ENCODE measurements around the gene SERINC2. TPM values are rescaled to one million over a fixed set of nuclear protein-coding genes. Genes with fewer than 3 reads are reported as not detected.
"Not testable (repeated sequence)": the region's sequence is repeated elsewhere in the genome, so short reads cannot be mapped to it uniquely, and the experiment has no call there.

Gene SERINC2
- total RNA-seq, 1 experiment from 2014 or later = 14.0 TPM

GRCh38 chr1:31429583-31429982 lies 16.6 kb downstream of the SERINC2 start:
- Histone ChIP-seq H3K27me3 (ENCODE audit: control insufficient read depth, insufficient read depth, low read length) (no peaks in the 10 kb centered on the region), H3K4me1 (ENCODE audit: control insufficient read depth, insufficient read depth, low read length) (no peaks in the 10 kb centered on the region), H3K27ac (ENCODE audit: low read length) (no peak overlapping the region), H3K4me3 (ENCODE audit: low read depth in 2 of 2, low read length in 2 of 2) (no peak overlapping the region), H3K9me3 (ENCODE audit: control insufficient read depth, insufficient read depth, low read depth, low read length) (no peaks in the 10 kb centered on the region), H3K36me3 (ENCODE audit: control insufficient read depth, insufficient read depth, low read length) (no peaks in the 10 kb centered on the region)
- ATAC-seq (no peak), DNase-seq (ENCODE audit: low read depth, low spot score) (no peak)
- no peak for TF ChIP-seq REST (IDR thresholded peaks at IDR 0.05; ENCODE audit: insufficient read depth in 1 of 2, low read depth in 2 of 2, low read length in 1 of 2)
- no peak for TF ChIP-seq POLR2AphosphoS5 (IDR thresholded peaks at IDR 0.05; ENCODE audit: low read depth, low read length)
- no peak for TF ChIP-seq CTCF (IDR thresholded peaks at IDR 0.05)
- no peak for TF ChIP-seq SIN3A (IDR thresholded peaks at IDR 0.05; ENCODE audit: borderline replicate concordance, insufficient read depth, low read depth, low read length)
- TF ChIP-seq TCF7L2 (IDR thresholded peaks at IDR 0.05; ENCODE audit: low read depth, low read length) = no peak
- intact Hi-C loops (cut with micrococcal nuclease; ENCODE audit: unreplicated experiment) = no loop called here
- in situ Hi-C loops (cut with HindIII; ENCODE audit: low pct_unique_long_range_greater_than_20kb, low sequenced_read_pairs) = no loop called here
- no TSS peak for BruUV-seq (replicated peaks)
- ChIA-PET POLR2A (no interaction called here), CTCF (no interaction called here)

- ATAC-seq; H3K4me1 ChIP-seq (ENCODE audit: control insufficient read depth, insufficient read depth, low read length); H3K4me3 ChIP-seq (ENCODE audit: low read depth in 2 of 2, low read length in 2 of 2); H3K27me3 ChIP-seq (ENCODE audit: control insufficient read depth, insufficient read depth, low read length); H3K9me3 ChIP-seq (ENCODE audit: control insufficient read depth, insufficient read depth, low read depth, low read length); intact Hi-C loops (cut with micrococcal nuclease; ENCODE audit: unreplicated experiment); BruUV-seq (replicated peaks); in situ Hi-C loops (cut with HindIII; ENCODE audit: low pct_unique_long_range_greater_than_20kb, low sequenced_read_pairs); H3K27ac ChIP-seq (ENCODE audit: low read length); H3K36me3 ChIP-seq (ENCODE audit: control insufficient read depth, insufficient read depth, low read length); DNase-seq (ENCODE audit: low read depth, low spot score); CTCF ChIA-PET: not testable (repeated sequence)
- POLR2A ChIA-PET = interaction anchor here (0.6 kb wide), 1 partner anchor 893 kb away, joined by 3 read pairs; no protein-coding TSS in a partner anchor
These were observed 18.6 kb downstream of the SERINC2 start for GRCh38 chr1:31431351-31432257.

All from Panc1 (cell line).